PC-3 (cell line): ENCODE data around the gene ZFAND4. TPM values are rescaled to one million over a fixed set of nuclear protein-coding genes. Genes with fewer than 3 reads are reported as not detected.

Experiments used
- ATAC-seq: fragments of 200-7000 bp; cut with Tn5 transposase; 2 replicates; pipeline ENCODE4 v1.9.1; 2020; ENCODE audit warnings: mild to moderate bottlenecking, moderate library complexity
- BruUV-seq: library from RNA; stranded (reverse); fragments of 400-500 nt; replicated peaks from 2 replicates; lab custom pipeline; 2021; lab: Mats Ljungman, UMichigan
- CTCF ChIA-PET: fragments of 300-600 bp; sonication (Branson Sonifier 250); formaldehyde crosslinking; loops from one replicate; lab custom pipeline; 2022; ENCODE audit warnings: antibody characterized with exemption; lab: Charles Lee
- POLR2A ChIA-PET: fragments of 300-600 bp; sonication (Branson Sonifier 250); formaldehyde crosslinking; loops from one replicate; lab custom pipeline; 2022; ENCODE audit warnings: antibody characterized with exemption; ENCODE audit not compliant: unreplicated experiment; lab: Charles Lee
- DNase-seq: peaks from one replicate; pipeline ENCODE4 v3.0.0-alpha.2; 2015
- H2AFZ ChIP-seq: fragments of 300-600 bp; sonication (generic); 2 replicates; pipeline ENCODE4 v1.6.0; 2016; ENCODE audit warnings: antibody characterized with exemption, low read length
- H3F3A ChIP-seq: fragments of 300-600 bp; sonication (generic); one replicate; pipeline ENCODE4 v1.6.0; 2017; ENCODE audit warnings: antibody characterized with exemption, low read length, control low read depth, mild to moderate bottlenecking; ENCODE audit not compliant: unreplicated experiment
- H3K27ac ChIP-seq: fragments of 300-600 bp; sonication (generic); 2 replicates; pipeline ENCODE4 v1.5.1; 2016; ENCODE audit warnings: mild to moderate bottlenecking, low read length
- H3K27me3 ChIP-seq: fragments of 300-600 bp; sonication (generic); 2 replicates; pipeline ENCODE4 v1.6.1; 2016; ENCODE audit warnings: low read length, mixed read lengths
- H3K36me3 ChIP-seq: fragments of 300-600 bp; sonication (generic); 2 replicates; pipeline ENCODE4 v1.6.1; 2016; ENCODE audit warnings: low read depth, mixed run types, low read length, mixed read lengths
- H3K4me1 ChIP-seq: fragments of 300-600 bp; sonication (generic); 2 replicates; pipeline ENCODE4 v1.5.1; 2016; ENCODE audit warnings: low read length; ENCODE audit not compliant: insufficient read depth
- H3K4me2 ChIP-seq: fragments of 300-600 bp; sonication (generic); 2 replicates; pipeline ENCODE4 v1.6.0; 2016; ENCODE audit warnings: low read length
- H3K4me3 ChIP-seq: fragments of 300-600 bp; sonication (generic); 2 replicates; pipeline ENCODE4 v1.5.1; 2016; ENCODE audit warnings: mild to moderate bottlenecking, low read length, mixed read lengths
- H3K79me2 ChIP-seq: fragments of 300-600 bp; sonication (generic); 2 replicates; pipeline ENCODE4 v1.6.1; 2017; ENCODE audit warnings: low read length, mixed read lengths
- H3K9ac ChIP-seq: fragments of 300-600 bp; sonication (generic); 2 replicates; pipeline ENCODE4 v1.6.0; 2016; ENCODE audit warnings: mild to moderate bottlenecking, low read length
- H3K9me2 ChIP-seq: fragments of 300-600 bp; sonication (generic); replicated peaks from 2 replicates; pipeline ENCODE4 v1.6.1; 2016; ENCODE audit warnings: mixed run types, low read length, mixed read lengths
- H3K9me3 ChIP-seq: fragments of 300-600 bp; sonication (generic); 2 replicates; pipeline ENCODE4 v1.6.1; 2016; ENCODE audit warnings: low read length, mixed read lengths
- H4K20me1 ChIP-seq: fragments of 300-600 bp; sonication (generic); 2 replicates; pipeline ENCODE4 v1.6.1; 2016; ENCODE audit warnings: low read length, mixed read lengths
- CTCF ChIP-seq: fragments of 300-600 bp; sonication (generic); conservative IDR thresholded peaks from 2 replicates; pipeline ENCODE4 v1.5.1; 2017; ENCODE audit warnings: antibody characterized with exemption, low read depth, mild to moderate bottlenecking, low read length
- EZH2 ChIP-seq: fragments of 300-600 bp; sonication (generic); IDR thresholded peaks from one replicate; pipeline ENCODE4 v1.6.1; 2017; ENCODE audit warnings: antibody characterized with exemption, mild to moderate bottlenecking, low read length; ENCODE audit not compliant: unreplicated experiment
- EZH2phosphoT487 ChIP-seq: fragments of 300-600 bp; sonication (generic); IDR thresholded peaks from 2 replicates; pipeline ENCODE4 v1.6.1; 2018; ENCODE audit warnings: mild to moderate bottlenecking, antibody characterized with exemption, low read length, borderline replicate concordance
- intact Hi-C: fragments of 100-400 bp; cut with micrococcal nuclease; formaldehyde crosslinking; loops from 2 replicates; pipeline ENCODE4 v1.9.0; 2023
- total RNA-seq: library from RNA; depleted of rRNA; stranded (reverse); fragments of >200 nt; gene quantifications from 2 replicates; pipeline ENCODE4 v1.2.3, GENCODE V29; 2014

Gene ZFAND4
- total RNA-seq, 1 experiment from 2014 or later: 8.7 TPM

GRCh38 chr10:45585131-45585530, 87.4 kb downstream of the ZFAND4 start:
- Histone ChIP-seq H3K4me1 (peaks cover 31% of the 10 kb centered on the region), H3K4me3 (no peak overlapping the region), H3K9ac (no peak overlapping the region), H3F3A (no peaks in the 10 kb centered on the region), H3K27ac (no peak overlapping the region), H3K9me2 (no peaks in the 10 kb centered on the region), H3K4me2 (no peak overlapping the region), H3K36me3 (no peaks in the 10 kb centered on the region), H3K27me3 (no peaks in the 10 kb centered on the region), H2AFZ (no peak overlapping the region), H3K9me3 (no peaks in the 10 kb centered on the region), H4K20me1 (no peaks in the 10 kb centered on the region), H3K79me2 (peaks cover 15% of the 10 kb centered on the region)
- BruUV-seq: no TSS peak
- DNase-seq (no peak), ATAC-seq (no peak)
- intact Hi-C loops: no loop called here
- TF ChIP-seq CTCF (no peak), EZH2phosphoT487 (no peak), EZH2 (no peak)
- ChIA-PET POLR2A (no interaction called here), CTCF (no interaction called here)

GRCh38 chr10:45582386-45582781, 90.2 kb downstream of the ZFAND4 start:
- peaks cover 15% of the 10 kb centered on the region for H3K79me2 ChIP-seq
- H3K9me2 ChIP-seq: no peaks in the 10 kb centered on the region
- CTCF ChIA-PET: interaction anchor here (0.6 kb wide), 1 partner anchor 196 kb away, joined by 3 read pairs; no protein-coding TSS in a partner anchor
- H4K20me1 ChIP-seq: no peaks in the 10 kb centered on the region
- POLR2A ChIA-PET: no interaction called here
- H3K27ac ChIP-seq: peak overlapping the region; percentile 42
- no peak for TF ChIP-seq EZH2
- no peak for TF ChIP-seq CTCF
- TF ChIP-seq EZH2phosphoT487: no peak
- peaks cover 37% of the 10 kb centered on the region for H3K4me1 ChIP-seq
- no peak overlapping the region for H3K4me3 ChIP-seq
- H2AFZ ChIP-seq: no peak overlapping the region
- ATAC-seq (no peak), DNase-seq (no peak)
- no peaks in the 10 kb centered on the region for H3K36me3 ChIP-seq
- no peaks in the 10 kb centered on the region for H3K9me3 ChIP-seq
- BruUV-seq: no TSS peak
- no peaks in the 10 kb centered on the region for H3F3A ChIP-seq
- intact Hi-C loops: no loop called here
- H3K4me2 ChIP-seq: peak overlapping the region; percentile 37
- no peaks in the 10 kb centered on the region for H3K27me3 ChIP-seq
- no peak overlapping the region for H3K9ac ChIP-seq

- H3K27me3 ChIP-seq: no peaks in the 10 kb centered on the region
- H3K36me3 ChIP-seq: no peaks in the 10 kb centered on the region
- CTCF ChIA-PET: interaction anchor here (0.6 kb wide), 1 partner anchor 195 kb away, joined by 3 read pairs; no protein-coding TSS in a partner anchor
- H3K4me2 ChIP-seq: peak overlapping the region; percentile 37
- no peak overlapping the region for H3K4me3 ChIP-seq
- no peak for TF ChIP-seq EZH2phosphoT487
- TF ChIP-seq EZH2: no peak
- TF ChIP-seq CTCF: no peak
- no peaks in the 10 kb centered on the region for H3F3A ChIP-seq
- intact Hi-C loops: no loop called here
- peak overlapping the region; percentile 42 for H3K27ac ChIP-seq
- POLR2A ChIA-PET: no interaction called here
- H3K9me3 ChIP-seq: no peaks in the 10 kb centered on the region
- peaks cover 37% of the 10 kb centered on the region for H3K4me1 ChIP-seq
- H3K9ac ChIP-seq: no peak overlapping the region
- no peaks in the 10 kb centered on the region for H3K9me2 ChIP-seq
- DNase-seq (peak; percentile 18), ATAC-seq (peak; percentile 23)
- no peak overlapping the region for H2AFZ ChIP-seq
- TSS peak; percentile 31 for BruUV-seq
- H4K20me1 ChIP-seq: no peaks in the 10 kb centered on the region
- H3K79me2 ChIP-seq: peaks cover 15% of the 10 kb centered on the region
Observed at GRCh38 chr10:45581582-45582385, 90.8 kb downstream of the ZFAND4 start.
